Fibroblast of lung (primary cell): ENCODE results near the gene SMOC2.

ENCODE experiments used
- EZH2 ChIP-seq: IDR thresholded peaks from 2 replicates; pipeline ENCODE4 v1.5.1; 2012; ENCODE audit warnings: low read length, control low read depth, mild to moderate bottlenecking; ENCODE audit errors: missing control alignments
- TF ChIP-seq, protein P1 (sequence below), 2 donors: IDR thresholded peaks in 1 of 2; conservative IDR thresholded peaks in 1 of 2; 1 replicate in 1 of 2; 2 replicates in 1 of 2; pipeline ENCODE4 v1.5.1; 2011 to 2012; ENCODE audit warnings: low read length in 2 of 2, control low read depth in 1 of 2, inconsistent platforms in 1 of 2, low read depth in 1 of 2, mild to moderate bottlenecking in 1 of 2

DNA sequence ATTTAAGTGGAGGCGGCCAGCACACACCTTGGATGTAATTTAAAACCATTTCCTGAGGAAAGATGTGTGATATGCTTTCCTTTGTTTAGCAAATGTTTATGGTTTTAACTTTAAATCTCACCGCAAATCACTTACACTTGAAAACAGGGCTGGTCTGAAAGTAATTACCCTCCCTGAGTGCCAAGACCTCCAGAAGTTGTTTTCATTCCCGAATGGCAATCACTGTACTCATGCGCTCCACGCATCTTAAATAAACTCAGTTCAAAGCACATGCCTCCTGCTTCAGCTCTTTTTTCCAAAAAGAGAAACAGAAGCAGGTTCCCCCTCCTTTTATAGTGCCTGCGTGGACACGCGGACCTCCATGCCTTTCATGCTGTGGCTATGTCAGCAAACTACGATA lies 224.0 kb downstream of the SMOC2 start:
- TF ChIP-seq, protein P1, sequence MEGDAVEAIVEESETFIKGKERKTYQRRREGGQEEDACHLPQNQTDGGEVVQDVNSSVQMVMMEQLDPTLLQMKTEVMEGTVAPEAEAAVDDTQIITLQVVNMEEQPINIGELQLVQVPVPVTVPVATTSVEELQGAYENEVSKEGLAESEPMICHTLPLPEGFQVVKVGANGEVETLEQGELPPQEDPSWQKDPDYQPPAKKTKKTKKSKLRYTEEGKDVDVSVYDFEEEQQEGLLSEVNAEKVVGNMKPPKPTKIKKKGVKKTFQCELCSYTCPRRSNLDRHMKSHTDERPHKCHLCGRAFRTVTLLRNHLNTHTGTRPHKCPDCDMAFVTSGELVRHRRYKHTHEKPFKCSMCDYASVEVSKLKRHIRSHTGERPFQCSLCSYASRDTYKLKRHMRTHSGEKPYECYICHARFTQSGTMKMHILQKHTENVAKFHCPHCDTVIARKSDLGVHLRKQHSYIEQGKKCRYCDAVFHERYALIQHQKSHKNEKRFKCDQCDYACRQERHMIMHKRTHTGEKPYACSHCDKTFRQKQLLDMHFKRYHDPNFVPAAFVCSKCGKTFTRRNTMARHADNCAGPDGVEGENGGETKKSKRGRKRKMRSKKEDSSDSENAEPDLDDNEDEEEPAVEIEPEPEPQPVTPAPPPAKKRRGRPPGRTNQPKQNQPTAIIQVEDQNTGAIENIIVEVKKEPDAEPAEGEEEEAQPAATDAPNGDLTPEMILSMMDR (conservative IDR thresholded peaks at IDR 0.05 in 1 of 2, IDR thresholded peaks at IDR 0.05 in 1 of 2; ENCODE audit: low read depth in 1 of 2, low read length in 2 of 2): no peak
- TF ChIP-seq EZH2: no peak
